GM19239 (cell line): ENCODE measurements around the gene EPHA5.

Experiments used
- DNase-seq: peaks from one replicate; pipeline ENCODE4 v3.0.0; 2011; ENCODE audit warnings: low spot score; ENCODE audit not compliant: insufficient read length
- FAIRE-seq: peaks from 2 replicates; lab custom pipeline; 2011; peaks lifted over from hg19 to GRCh38; lab: Jason Lieb, UNC

EPHA5 gene

GRCh38 chr4:65510976-65511375 lies 159.3 kb downstream of the EPHA5 start:
- FAIRE-seq (no peak), DNase-seq (no peak)

GRCh38 chr4:65508168-65508567 lies 162.1 kb downstream of the EPHA5 start:
- DNase-seq (no peak), FAIRE-seq (no peak)

- FAIRE-seq (no peak), DNase-seq (no peak)
Observed at GRCh38 chr4:65502131-65502701, 168.1 kb downstream of the EPHA5 start.

GRCh38 chr4:65498606-65499005 lies 171.7 kb downstream of the EPHA5 start:
- no peak for FAIRE-seq
- DNase-seq: no peak

GRCh38 chr4:65495439-65495838 lies 174.8 kb downstream of the EPHA5 start:
- FAIRE-seq (no peak), DNase-seq (no peak)

- no peak for FAIRE-seq
- no peak for DNase-seq
Observed at GRCh38 chr4:65482410-65482809, 187.9 kb downstream of the EPHA5 start.

- no peak for FAIRE-seq
- DNase-seq: no peak
Observed at GRCh38 chr4:65472531-65472930, 197.8 kb downstream of the EPHA5 start.

- FAIRE-seq (no peak), DNase-seq (no peak)
Observed at GRCh38 chr4:65467068-65467680, 203.1 kb downstream of the EPHA5 start.

GRCh38 chr4:65461781-65462180 lies 208.5 kb downstream of the EPHA5 start:
- FAIRE-seq: no peak
- no peak for DNase-seq

- FAIRE-seq: no peak
- no peak for DNase-seq
Observed at GRCh38 chr4:65457011-65457410, 213.3 kb downstream of the EPHA5 start.

- no peak for FAIRE-seq
- no peak for DNase-seq
Observed at GRCh38 chr4:65456579-65456978, 213.7 kb downstream of the EPHA5 start.

- DNase-seq: no peak
- no peak for FAIRE-seq
Observed at GRCh38 chr4:65453398-65453797, 216.9 kb downstream of the EPHA5 start.

GRCh38 chr4:65450899-65451298 lies 219.4 kb downstream of the EPHA5 start:
- FAIRE-seq (no peak), DNase-seq (no peak)

GRCh38 chr4:65437102-65437501 lies 233.2 kb downstream of the EPHA5 start:
- DNase-seq (no peak), FAIRE-seq (no peak)

- no peak for FAIRE-seq
Observed at GRCh38 chr4:65422109-65422508, 248.2 kb downstream of the EPHA5 start.

GRCh38 chr4:65420036-65420435 lies 250.3 kb downstream of the EPHA5 start:
- no peak for FAIRE-seq
- DNase-seq: no peak

More at GRCh38 chr4:65422109-65422508, 248.2 kb downstream of the EPHA5 start:
- no peak for DNase-seq

- FAIRE-seq: no peak
- DNase-seq: no peak
Observed at GRCh38 chr4:65416891-65417290, 253.4 kb downstream of the EPHA5 start.

GRCh38 chr4:65407483-65407882 lies 262.8 kb downstream of the EPHA5 start:
- no peak for DNase-seq
- no peak for FAIRE-seq

- FAIRE-seq (no peak), DNase-seq (no peak)
Observed at GRCh38 chr4:65401083-65401482, 269.2 kb downstream of the EPHA5 start.

GRCh38 chr4:65399084-65399483 lies 271.2 kb downstream of the EPHA5 start:
- DNase-seq (no peak), FAIRE-seq (no peak)

- FAIRE-seq: no peak
Observed at GRCh38 chr4:65393078-65393477, 277.2 kb downstream of the EPHA5 start.

GRCh38 chr4:65392488-65392887 lies 277.8 kb downstream of the EPHA5 start:
- DNase-seq: no peak
- no peak for FAIRE-seq

More at GRCh38 chr4:65393078-65393477, 277.2 kb downstream of the EPHA5 start:
- DNase-seq: no peak
